DMS153 (cell line): ENCODE data around the gene NPHP3.
A peak's percentile ranks its signal among the peaks of the same experiment; 100 is the strongest.
"Not testable (repeated sequence)": the region's sequence is repeated elsewhere in the genome, so short reads cannot be mapped to it uniquely, and the experiment has no call there.

Source experiments
- DNase-seq: peaks from one replicate; lab custom pipeline; 2025; lab: John Stamatoyannopoulos, UW

The NPHP3 gene

GRCh38 chr3:132722165-132723023 is at the start of gene NPHP3:
Gene NPHP3 (minus strand): TSS chr3:132722409. CDS start chr3:132722355, 54 bp downstream.
- DNase-seq: peak; percentile 82

DNA sequence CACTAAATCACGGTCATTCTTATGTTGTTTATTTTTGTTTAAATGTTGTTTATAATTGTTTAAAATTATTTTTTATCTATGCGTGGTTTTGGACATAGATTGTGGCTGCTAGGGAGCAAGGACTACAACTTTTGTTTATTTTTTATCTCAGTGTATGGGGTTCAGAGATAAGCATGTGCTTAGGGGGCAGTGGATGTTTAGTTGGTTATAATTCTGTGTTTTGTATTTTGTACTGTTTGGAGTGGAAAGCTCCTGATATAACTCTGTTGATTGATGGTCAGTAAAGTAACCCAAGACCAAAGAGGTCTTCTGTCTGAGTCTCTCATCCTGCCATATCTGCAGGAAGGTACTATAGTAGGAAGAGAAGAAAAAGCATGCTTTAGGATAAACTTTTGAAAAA is 36.5 kb upstream of the NPHP3 start:
- DNase-seq: no peak

DNA sequence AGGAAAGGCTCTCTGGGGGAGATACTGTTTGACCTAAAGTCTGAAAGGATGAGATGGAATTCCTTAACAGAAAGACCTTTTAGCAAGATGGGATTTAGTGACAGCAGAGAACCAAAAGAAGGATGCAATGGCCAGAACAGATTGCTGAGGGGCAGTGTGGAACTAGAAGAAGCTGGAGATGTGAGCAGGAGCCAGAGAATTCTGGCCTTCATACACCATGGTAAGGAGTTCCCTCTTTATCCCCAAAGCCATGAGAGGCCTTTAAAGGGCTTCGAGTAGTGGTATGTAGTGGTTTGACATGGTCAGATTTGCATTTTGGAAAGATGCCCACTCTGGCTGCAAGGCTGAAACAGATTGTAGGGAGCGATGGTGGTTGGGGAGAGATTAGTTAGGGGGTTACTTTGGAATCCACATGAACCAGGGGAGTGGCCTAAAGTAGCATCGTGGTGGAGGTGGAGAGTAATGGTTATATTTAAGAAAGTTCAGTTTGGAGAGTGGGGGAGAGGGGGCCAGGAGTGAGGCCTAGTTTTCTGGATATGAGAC is 34.0 kb upstream of the NPHP3 start:
- DNase-seq: no peak

GRCh38 chr3:132753946-132754345 is 31.7 kb upstream of the NPHP3 start:
- no peak for DNase-seq

GRCh38 chr3:132749786-132750185 is 27.6 kb upstream of the NPHP3 start:
- no peak for DNase-seq

DNA sequence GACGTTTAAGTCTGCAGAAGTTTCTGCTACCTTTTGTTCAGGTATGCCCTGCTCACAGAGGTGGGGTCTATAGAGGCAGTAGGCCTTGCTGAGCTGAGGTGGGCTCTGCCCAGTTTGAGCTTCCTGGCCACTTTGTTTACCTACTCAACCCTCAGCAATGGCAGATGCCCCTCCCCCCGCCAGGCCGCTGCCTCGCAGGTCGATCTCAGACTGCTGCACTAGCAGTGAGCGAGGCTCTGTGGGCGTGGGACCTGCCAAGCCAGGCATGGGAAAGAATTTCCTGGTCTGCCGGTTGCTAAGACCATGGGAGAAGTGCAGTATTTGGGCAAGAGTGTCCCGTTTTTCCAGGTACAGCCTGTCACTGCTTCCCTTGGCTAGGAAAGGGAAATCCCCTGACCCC is 24.5 kb upstream of the NPHP3 start:
- not testable (repeated sequence) for DNase-seq

DNA sequence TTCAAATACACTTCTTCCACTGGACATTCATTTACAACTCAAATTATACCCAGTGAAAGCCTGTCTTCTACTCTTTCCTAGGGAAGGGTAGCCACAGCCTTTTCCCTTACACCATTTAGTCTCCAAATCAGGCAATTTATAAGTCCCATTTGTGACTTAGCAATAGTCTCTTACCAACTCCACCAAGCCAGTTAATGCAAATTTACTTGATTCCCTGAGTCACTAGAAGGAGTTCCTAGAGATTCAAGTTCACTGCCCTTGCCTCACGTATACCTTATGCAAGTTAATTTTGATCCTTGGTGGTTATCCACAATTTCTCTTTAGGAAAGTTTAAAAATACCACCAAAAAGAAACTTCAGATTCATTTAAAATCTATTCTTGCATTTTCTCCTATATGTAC is 16.1 kb upstream of the NPHP3 start:
- no peak for DNase-seq

DNA sequence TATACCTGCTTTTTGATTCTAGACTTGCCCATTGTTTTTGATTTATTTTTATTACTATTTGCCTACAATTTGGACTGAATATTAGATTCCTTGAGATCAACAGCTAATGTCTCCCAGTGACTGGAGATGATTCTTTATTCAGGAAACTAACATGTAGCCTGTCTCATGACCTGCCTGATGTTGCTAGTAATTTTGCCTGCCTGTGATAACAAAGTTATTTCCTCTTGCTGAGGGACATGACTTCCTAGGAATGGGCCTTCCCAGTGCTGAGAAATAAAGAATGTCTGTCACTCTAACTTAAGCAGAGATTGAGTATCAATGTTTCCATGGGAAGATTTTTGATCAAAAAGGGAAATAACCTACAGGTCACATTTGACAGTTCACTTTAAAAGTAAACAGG is 13.4 kb upstream of the NPHP3 start:
- DNase-seq: no peak

DNA sequence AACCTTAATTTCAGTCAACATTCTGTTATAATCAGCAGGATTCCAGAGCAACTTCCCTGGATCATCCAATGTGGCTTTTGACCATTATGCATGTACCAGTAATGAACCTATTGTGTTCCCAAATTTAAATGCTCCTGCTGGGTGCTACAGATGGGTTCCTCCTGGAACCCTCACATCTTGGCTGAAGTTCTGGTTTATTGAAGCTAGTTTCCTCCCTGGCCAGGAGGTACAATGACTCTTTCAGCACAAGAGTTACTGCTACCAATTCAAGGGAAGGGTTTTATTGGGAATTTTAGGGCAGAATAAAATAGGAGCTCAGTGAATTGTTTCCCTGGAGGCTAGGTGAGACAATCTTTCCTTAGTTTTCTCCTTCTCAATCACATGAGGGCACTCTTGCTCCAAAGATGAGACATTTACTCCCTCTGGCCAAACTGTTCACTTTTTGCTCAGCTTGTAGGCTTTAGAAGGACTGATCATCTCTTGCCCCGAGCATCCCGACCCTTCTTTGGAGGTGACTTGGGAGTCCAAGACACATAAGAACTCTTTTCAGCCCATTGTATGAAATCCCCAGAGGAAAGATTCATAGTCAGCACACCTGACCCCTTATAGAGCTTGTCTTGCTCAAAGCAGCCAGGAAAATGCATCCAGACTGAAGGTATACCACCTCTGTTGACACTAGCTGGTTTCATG is 8.8 kb upstream of the NPHP3 start:
- DNase-seq: peak; percentile 60

DNA sequence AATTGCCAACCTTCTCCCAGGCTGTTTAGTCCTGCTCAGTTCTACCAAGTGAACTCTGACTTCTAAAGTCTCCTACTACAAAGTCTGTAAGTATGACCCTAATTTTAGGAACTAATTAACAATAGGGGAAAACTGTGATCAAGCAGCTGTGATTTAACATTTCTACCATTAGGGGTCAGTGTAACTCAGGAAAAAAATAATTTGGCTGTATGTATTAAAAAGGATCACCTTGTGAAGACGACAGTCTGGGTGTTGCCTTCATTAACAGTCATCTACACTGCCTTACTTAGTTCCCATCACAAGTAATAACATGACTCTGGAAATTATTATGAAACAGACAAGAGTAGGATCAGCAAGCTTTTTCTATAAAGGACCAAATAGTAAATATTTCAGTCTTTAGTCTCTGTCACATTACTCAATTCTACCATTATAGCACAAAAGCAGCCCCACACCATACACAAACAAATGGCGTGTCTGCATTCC is 4.2 kb upstream of the NPHP3 start:
- DNase-seq: no peak

GRCh38 chr3:132723024-132723950 is 1.1 kb upstream of the NPHP3 start:
- no peak for DNase-seq

DNA sequence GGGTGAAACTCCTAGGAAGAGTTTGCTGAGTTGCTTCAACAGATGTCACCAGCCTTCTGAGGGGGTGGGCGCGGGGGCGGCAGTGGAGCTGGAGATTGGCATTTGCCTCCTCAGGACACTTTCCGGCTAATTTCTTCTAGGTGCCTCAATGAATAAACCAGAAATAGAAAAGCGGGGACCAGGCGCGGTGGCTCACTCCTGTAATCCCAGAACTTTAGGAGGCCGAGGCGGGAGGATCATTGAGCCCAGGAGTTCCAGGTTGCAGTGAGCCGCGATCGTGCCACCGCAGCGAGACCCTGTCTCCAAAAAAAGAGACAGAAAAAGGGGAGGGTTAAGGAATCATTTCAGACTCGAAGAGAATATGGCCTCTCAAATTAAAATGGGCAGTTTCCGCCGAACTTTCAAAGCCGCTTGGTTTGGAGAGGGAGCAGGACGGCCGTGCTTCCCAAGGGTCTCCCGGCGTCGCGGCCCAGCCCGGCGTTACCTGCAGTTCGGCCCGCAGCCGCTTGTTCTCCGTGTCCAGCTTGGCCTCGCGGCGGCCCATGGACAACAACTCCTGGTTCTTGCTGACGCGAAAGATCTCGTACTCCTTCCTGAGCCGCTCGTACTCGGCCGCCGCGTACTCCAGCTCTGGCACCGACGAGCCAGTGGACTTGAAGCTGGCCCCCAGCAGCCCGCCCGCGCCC is 587 bp downstream of the NPHP3 start:
- DNase-seq: no peak

- DNase-seq: no peak
Measured at GRCh38 chr3:132720228-132720627, 2.0 kb downstream of the NPHP3 start.

GRCh38 chr3:132716372-132716771 is 5.8 kb downstream of the NPHP3 start:
- no peak for DNase-seq

- no peak for DNase-seq
Measured at GRCh38 chr3:132713977-132714727, 8.1 kb downstream of the NPHP3 start.

DNA sequence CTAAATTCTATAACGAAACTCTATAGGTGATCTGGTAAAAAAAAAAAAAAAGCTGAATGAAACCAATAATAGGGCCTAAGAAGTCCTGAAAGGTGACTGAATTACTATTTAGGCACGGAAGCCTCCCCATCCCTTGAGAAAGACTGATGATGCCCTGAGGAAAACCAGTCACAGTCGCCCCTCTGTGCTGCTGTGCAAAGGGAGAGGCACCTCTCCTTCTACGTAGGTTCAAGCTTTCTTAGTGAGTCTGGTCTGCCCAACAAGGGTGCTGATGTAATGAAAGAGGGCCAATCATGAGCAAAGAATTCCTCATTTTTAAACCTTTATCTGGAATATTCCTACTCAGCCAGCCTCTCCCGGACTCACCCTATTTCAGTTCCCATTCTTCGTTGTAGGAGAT is 11.9 kb downstream of the NPHP3 start:
- DNase-seq: no peak

DNA sequence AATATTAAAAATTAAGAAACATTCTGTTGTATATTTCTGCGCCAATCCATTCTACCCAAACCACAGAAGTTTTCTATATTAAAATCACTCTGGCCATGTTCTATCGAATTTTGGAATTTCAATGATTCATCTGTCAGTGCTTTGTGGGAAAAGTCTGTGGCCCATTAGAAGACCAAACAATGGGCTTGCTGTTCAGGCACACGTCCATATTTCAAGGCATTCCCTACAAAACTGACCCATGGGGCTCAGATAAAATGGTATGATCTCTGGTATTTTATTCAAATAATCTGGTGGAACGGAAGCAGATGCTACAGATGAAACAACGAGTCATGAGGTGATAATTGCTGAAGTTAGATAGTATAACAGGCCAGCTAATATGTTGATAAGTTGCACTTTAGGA is 12.4 kb downstream of the NPHP3 start:
- no peak for DNase-seq

DNA sequence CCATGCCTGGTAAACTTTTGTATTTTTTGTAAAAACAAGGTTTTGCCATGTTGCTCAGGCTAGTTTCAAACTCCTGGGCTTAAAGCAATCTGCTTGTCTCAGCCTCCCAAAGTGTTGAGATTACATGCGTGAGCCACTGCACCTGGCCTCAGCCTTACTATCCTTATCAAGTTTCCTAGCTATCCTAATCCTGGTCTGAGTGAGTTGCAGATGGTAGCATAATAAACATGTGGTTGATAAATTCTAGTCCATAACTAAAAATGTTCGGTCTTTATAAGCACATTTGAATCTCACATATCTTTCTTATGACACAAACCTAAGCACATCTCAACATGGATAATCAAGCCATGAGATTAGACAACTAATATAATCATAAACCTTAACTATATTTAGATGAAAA is 18.5 kb downstream of the NPHP3 start:
- no peak for DNase-seq

DNA sequence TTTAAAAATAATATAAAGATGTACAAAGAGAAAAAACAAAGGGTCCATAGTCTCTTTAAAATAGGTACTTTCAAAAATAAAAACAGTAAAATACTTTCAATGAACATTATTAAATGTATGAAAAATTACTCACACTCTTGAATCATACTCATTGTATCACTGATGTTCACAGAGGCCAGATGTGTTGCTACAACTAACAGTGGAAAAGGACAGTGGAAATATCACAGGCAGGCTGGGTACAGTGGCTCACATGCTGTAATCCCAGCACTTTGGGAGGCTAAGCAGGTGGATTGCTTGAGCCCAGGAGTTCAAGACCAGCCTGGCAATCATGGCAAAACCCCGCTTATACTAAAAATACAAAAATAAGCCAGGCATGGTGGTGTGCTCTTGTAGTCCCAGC is 26.8 kb downstream of the NPHP3 start:
- DNase-seq: no peak

GRCh38 chr3:132694991-132695390 is 27.2 kb downstream of the NPHP3 start:
- DNase-seq: no peak

DNA sequence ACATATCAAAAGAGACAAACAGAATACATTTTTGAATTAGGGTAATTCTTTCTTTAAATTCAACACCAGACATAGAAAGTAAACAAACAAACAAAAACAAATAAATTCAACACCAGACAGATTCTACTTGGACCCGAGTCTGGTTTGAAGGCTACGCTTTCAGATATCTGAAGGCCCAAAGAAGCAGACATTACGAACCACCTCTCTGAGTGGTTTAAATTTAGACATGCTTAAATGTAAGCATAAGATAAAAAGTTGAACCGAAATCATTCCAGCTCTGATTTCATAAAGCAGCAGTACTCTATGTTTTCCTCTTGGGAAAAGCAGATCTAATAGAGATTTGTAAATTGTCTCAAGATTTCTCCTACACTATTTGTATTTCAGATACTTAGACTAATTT is 32.2 kb downstream of the NPHP3 start:
- no peak for DNase-seq
